Measurements from ENCODE around the gene BICDL1.
"Not testable (repeated sequence)": the region's sequence is repeated elsewhere in the genome, so short reads cannot be mapped to it uniquely, and the experiment has no call there.

Gene BICDL1

DNA sequence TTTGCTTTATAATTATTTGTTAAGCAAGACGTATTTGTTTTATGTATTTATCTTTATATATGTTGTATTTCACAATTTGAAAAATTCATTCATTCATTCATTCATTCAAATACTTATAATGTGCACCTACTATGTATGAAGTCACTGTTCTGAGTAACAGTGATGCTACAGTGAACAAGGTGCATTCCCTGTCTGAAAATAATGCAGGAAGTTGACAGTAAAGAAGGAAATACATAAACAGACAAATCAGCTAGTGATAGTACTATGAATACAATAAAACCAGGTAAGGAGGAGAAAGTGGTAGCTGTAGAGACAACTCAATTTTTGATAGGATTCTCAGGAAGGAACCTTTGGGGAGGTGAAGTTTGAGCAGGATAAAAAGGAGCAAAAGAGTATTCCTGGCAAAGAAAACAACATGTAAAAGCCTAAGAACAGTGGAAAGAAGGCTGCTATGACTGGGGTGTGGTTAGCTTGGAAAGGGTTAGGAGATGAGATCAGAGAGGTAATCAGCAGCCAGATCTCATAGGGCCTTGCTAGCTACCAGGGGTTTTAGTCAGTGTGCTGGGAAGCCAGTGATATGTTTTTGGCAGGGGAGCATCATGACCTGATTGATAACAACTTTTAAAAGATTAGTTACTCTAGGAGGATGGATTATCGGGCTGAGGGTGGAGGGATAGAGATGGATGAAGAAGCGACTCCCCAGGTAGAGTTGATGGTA is 17.4 kb downstream of the BICDL1 start:
- DNase-seq: no peak

DNA sequence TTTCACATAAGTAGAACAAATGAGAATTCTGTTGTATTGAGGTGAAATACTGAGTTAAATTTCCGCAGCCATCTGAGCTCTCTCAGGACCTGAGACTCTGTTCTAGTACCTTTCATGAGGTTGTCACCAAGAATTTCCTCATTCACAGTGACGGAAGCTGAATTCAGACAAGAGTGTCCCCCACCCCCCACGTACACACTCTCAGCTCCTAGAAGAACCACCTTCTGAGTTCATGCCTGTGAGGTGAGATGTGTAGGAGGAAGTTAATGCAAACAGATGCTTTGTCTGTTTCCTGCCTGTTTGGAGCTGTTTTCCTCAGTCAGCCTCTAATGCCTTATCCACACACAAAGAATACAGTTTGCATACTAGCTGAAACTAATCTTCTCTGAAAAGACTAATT is 18.2 kb downstream of the BICDL1 start:
- DNase-seq: peak; percentile 56

- DNase-seq: no peak
Observed at GRCh38 chr12:120010661-120011230, 21.7 kb downstream of the BICDL1 start.

GRCh38 chr12:120012067-120012621 is 23.1 kb downstream of the BICDL1 start:
- peak; percentile 65 for DNase-seq

GRCh38 chr12:120013659-120014380 is 24.8 kb downstream of the BICDL1 start:
- DNase-seq: peak; percentile 23

DNA sequence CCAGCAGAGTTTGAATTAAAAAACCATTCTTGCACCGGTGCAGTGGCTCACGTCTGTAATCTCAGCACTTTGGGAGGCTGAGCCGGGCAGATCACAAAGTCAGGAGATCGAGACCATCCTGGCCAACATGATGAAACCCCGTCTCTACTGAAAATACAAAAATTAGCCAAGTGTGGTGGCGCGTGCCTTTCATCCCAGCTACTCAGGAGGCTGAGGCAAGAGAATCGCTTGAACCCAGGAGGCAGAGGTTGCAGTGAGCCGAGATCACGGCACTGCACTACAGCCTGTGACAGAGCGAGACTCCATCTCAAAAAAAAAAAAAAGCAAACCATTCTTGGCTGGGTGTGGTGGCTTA is 25.3 kb downstream of the BICDL1 start:
- not testable (repeated sequence) for DNase-seq

GRCh38 chr12:120015313-120015712 is 26.3 kb downstream of the BICDL1 start:
- DNase-seq: peak; percentile 27

DNA sequence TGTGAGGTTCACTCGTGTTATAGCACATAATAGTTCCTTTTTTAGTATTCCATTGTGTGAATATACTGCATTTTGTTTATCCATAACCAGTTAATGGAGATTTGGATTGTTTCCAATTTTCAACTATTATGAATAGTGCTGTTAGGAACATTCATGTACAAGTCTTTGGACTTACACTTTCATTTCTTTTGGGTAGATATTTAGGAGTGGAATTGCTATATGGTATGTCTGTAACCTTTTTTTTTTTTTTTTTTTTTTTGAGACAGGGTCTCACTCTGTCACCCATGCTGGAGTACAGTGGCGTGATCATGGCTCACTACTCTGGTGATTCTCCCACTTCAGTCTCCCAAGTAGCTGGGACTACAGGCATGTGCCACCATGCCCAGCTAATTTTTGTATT is 27.2 kb downstream of the BICDL1 start:
- not testable (repeated sequence) for DNase-seq

DNA sequence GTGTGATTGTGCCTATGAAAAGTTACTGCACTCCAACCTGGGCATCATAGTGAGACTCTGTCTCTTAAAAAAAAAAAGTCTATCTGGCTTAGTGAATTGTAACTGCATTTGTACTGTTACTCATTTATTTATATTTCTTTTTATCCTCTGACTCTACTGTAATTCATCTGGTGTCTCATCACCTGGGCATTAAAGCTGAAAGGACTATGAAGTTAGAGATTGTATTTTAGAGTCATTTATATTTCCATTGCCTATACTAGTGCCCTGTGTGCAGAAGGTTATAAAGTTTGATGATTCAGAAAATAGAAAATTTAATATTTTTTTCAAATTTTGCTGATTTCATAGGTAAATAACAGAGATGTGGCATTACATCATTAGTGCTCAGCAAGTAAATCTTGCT is 30.2 kb downstream of the BICDL1 start:
- no peak for DNase-seq

DNA sequence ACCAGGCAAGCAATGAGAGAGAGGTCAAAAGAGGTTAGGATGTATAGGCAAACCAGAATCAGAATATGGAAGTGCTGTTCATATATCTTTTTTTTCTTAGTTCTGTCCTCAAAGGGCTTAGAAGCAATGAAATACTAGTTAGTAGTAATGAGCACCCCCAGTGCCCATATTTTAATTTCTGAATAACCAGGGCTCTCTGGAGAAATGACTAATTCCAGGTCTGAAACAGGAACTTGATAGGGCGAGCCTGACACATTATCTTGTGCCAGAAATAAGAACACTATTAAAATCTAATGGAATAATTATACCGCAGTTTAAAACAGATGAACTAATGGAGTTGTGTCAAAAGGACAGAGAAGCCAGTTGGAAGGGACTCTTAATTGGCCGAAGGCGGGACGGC is 30.9 kb downstream of the BICDL1 start:
- no peak for DNase-seq

DNA sequence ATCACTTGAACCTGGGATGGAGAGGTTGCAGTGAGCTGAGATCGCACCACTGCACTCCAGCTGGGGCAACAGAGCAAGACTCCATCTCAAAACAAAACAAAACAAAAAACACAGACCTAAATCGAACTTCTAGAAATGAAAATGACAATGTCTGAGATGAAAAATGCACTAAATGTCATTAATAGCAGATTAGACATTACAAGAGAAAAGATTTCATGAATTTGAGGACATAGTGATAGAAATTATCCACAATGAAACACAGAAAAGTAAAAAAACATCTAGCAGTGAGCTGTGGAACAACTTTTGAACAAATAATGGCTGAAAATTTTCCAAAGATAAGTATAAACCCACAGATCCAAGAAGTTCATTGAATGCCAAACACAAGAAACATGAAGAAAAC is 35.2 kb downstream of the BICDL1 start:
- DNase-seq: no peak

DNA sequence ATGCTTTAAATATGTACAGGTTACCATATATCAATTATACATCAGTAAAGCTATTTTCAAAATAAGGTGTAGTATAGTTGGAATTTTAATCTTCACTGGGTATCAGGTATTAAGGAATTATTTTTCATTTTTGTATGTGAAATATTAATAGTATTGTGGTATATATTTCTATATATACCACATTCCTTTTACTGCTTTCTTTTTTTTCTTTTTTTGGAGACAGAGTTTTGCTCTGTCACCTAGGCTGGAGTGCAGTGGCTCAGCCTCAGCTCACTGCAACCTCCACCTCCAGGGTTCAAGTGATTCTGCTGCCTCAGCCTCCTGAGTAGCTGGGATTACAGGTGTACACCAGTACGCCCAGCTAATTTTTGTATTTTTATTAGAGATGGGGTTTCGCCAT is 36.6 kb downstream of the BICDL1 start:
- DNase-seq: no peak

- DNase-seq: no peak
Observed at GRCh38 chr12:120032242-120032641, 43.2 kb downstream of the BICDL1 start.

GRCh38 chr12:120037851-120038250 is 48.8 kb downstream of the BICDL1 start:
- DNase-seq: no peak

DNA sequence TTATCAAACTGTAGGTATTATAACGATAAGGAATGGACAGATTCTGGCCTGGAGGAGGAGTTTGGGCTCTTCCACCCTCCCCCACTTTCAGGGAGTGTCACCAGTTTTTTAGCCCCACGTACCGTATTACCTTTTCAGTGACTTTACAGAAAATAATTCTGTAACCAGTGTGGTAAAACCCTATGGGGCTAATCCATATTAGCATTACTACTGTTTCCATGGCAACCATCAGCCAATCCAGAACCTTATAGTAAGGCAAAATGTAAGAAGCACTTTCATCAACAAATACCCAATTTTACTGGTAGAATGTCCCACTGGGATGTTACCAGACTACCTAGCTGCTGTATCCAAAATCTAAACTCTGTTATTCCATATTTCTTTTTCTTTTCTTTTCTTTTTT is 50.7 kb downstream of the BICDL1 start:
- no peak for DNase-seq

GRCh38 chr12:120041386-120042231 is 52.6 kb downstream of the BICDL1 start:
- peak; percentile 12 for DNase-seq

DNA sequence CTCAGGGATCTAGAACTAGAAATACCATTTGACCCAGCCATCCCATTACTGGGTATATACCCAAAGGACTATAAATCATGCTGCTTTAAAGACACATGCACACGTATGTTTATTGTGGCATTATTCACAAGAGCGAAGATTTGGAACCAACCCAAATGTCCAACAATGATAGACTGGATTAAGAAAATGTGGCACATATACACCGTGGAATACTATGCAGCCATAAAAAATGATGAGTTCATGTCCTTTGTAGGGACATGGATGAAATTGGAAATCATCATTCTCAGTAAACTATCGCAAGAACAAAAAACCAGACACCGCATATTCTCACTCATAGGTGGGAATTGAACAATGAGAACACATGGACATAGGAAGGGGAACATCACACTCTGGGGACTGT is 56.3 kb downstream of the BICDL1 start:
- DNase-seq: not testable (repeated sequence)

DNA sequence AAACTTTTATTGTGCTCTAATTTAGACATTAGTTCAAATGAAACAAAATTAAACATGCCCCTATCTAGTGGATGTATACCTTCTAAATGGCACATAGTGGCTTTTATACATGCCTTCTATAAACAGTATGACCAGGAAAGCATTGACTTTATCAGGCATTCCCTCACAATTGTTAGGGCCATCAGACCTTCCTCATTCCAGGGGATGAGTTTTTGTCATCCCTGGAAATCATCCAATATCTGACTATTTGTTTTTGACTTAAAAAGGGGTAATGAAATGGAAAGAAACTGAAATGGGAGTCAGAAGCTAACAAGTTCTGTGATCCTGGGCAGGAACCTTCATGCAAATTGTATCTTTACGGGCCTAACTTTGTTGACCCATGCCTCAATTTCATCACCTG is 58.0 kb downstream of the BICDL1 start:
- DNase-seq: no peak

- no peak for DNase-seq
Observed at GRCh38 chr12:120048263-120048662, 59.2 kb downstream of the BICDL1 start.

- DNase-seq: no peak
Observed at GRCh38 chr12:120049426-120049825, 60.4 kb downstream of the BICDL1 start.

DNA sequence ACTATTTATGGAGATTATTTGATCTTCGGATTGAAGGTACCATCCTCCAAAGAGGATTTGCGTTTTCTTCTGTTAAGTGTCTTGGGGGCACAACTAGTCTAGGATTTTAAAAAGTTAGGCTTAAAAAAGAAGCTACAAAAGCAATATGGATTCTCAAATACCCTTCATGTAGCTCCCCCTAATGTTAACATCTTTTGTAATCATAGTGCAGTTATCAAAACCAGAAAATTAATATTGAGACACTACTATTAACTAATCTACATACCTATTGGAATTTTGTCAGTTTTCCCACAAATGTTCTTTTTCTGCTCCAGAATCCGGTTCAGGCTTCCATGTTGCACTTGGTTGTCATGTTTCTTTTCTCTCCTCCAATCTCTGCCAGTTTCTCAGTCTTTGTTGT is 62.5 kb downstream of the BICDL1 start:
- DNase-seq: no peak

DNA sequence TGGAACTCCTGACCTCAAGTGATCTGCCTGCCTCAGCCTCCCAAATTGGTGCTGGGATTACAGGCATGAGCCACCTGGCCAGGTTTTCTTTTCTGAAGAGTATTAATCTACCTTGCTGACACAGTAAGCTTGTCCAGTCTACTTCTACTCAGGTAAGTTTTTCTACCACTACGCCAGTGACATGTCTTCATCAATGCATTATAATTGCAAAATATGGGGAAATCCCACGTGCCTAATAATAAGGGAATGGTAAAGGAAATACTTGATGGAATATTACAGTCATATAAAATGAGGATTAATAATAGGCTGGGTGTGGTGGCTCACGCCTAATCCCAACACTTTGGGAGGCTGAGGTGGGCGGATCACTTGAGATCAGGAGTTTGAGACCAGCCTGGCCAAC is 65.3 kb downstream of the BICDL1 start:
- no peak for DNase-seq
